HFFc6 (cell line): Measurements from ENCODE around the gene KAT2B. TPM values are rescaled to one million over a fixed set of nuclear protein-coding genes. Genes with fewer than 3 reads are reported as not detected.

ENCODE experiments used
- DNase-seq: peaks from one replicate; pipeline ENCODE4 v3.0.0-alpha.2; 2018
- H3K27ac Mint-ChIP-seq: 2 replicates; pipeline ENCODE4 v1.8.0; 2020; ENCODE audit warnings: mild to moderate bottlenecking, mixed read lengths
- H3K27me3 Mint-ChIP-seq: 2 replicates; pipeline ENCODE4 v1.8.0; 2021; ENCODE audit warnings: mild to moderate bottlenecking, moderate library complexity, mixed read lengths; ENCODE audit not compliant: insufficient read depth
- H3K36me3 Mint-ChIP-seq: 2 replicates; pipeline ENCODE4 v1.8.0; 2021; ENCODE audit warnings: low read depth, mixed read lengths
- H3K4me1 Mint-ChIP-seq: 2 replicates; pipeline ENCODE4 v1.8.0; 2020; ENCODE audit warnings: low read depth, mixed read lengths
- H3K4me3 Mint-ChIP-seq: 2 replicates; pipeline ENCODE4 v1.8.0; 2020; ENCODE audit warnings: mild to moderate bottlenecking, moderate library complexity, mixed read lengths
- H3K9me3 Mint-ChIP-seq: 2 replicates; pipeline ENCODE4 v1.8.0; 2020; ENCODE audit warnings: mild to moderate bottlenecking, mixed read lengths
- total RNA-seq, 6 experiments: library from RNA; stranded (reverse); fragmentation: NEBNext Ultra II Directional; extraction: Animal tissue kit (Norgen Biotek cat#: 25700); gene quantifications; 2 replicates in 1 of 6; 3 replicates in 5 of 6; pipeline ENCODE4 v1.2.3, GENCODE V29; 2021
- TF ChIP-seq, protein P1 (sequence below): fragments of 200-600 bp; sonication (generic); IDR thresholded peaks from 2 replicates; pipeline ENCODE4 v1.5.0; 2021; ENCODE audit warnings: antibody characterized with exemption, mild to moderate bottlenecking

KAT2B gene
- total RNA-seq, 6 experiments from 2014 or later, result 8.3 to 17.3 (median 12.5) TPM

DNA sequence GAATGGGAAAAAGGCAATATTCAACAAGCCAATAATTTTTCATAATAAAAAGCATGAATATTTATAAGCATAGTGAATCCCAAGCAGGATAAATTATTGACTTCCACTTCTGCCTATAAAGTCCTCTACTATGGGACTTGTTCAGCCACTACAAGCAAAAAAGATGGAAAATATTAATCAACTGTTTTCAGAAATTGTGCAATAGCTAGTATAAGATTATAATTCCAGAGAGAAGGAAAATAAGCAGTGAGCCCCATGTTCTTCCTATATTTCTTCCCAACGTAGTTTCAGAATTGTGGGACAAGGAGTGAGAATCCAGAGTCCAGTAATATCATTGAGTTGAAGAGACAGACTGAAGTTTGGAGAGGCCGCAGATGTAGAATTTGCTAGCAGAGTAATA is 121.5 kb downstream of the KAT2B start:
- no peaks in the 10 kb centered on the region for H3K4me1 Mint-ChIP-seq
- H3K4me3 Mint-ChIP-seq, result no peak overlapping the region
- DNase-seq, result no peak
- peaks cover 6% of the 10 kb centered on the region; the same call in 1 of the 2 replicates for H3K36me3 Mint-ChIP-seq
- H3K27ac Mint-ChIP-seq, result no peak overlapping the region
- no peaks in the 10 kb centered on the region for H3K9me3 Mint-ChIP-seq
- TF ChIP-seq, protein P1, sequence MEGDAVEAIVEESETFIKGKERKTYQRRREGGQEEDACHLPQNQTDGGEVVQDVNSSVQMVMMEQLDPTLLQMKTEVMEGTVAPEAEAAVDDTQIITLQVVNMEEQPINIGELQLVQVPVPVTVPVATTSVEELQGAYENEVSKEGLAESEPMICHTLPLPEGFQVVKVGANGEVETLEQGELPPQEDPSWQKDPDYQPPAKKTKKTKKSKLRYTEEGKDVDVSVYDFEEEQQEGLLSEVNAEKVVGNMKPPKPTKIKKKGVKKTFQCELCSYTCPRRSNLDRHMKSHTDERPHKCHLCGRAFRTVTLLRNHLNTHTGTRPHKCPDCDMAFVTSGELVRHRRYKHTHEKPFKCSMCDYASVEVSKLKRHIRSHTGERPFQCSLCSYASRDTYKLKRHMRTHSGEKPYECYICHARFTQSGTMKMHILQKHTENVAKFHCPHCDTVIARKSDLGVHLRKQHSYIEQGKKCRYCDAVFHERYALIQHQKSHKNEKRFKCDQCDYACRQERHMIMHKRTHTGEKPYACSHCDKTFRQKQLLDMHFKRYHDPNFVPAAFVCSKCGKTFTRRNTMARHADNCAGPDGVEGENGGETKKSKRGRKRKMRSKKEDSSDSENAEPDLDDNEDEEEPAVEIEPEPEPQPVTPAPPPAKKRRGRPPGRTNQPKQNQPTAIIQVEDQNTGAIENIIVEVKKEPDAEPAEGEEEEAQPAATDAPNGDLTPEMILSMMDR, result no peak
- H3K27me3 Mint-ChIP-seq, result no peaks in the 10 kb centered on the region

DNA sequence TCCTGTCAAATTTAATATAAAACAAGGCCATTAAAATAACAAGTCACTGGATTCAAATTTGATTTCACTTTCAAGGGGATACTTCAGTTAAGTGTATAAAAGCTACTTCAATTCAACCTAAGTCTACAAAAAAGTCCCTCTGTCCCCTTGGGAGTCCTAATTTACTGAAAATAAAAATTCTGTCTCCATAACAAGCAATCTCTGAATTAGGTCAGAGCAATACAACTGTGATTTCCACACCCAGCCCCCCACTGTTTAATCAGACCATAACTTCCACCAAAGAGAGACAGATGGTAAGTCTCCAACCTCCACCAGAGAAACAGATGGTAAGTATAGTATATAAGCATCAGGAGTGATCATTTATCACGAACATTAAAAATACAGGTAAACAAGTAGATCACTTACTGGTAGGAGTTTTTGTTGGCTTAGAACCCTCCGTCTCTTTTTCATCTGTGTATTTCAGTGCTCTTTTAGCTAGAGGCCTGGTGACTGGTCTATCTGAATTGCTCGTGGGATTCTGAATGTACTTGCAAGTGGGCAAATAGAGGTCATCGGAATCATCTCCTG is 133.7 kb downstream of the KAT2B start:
- H3K4me1 Mint-ChIP-seq, result no peaks in the 10 kb centered on the region
- H3K9me3 Mint-ChIP-seq, result no peaks in the 10 kb centered on the region
- H3K4me3 Mint-ChIP-seq, result no peak overlapping the region
- peaks cover 6% of the 10 kb centered on the region; the same call in 1 of the 2 replicates for H3K36me3 Mint-ChIP-seq
- DNase-seq, result no peak
- H3K27ac Mint-ChIP-seq, result no peak overlapping the region
- no peaks in the 10 kb centered on the region for H3K27me3 Mint-ChIP-seq
- TF ChIP-seq, protein P1, result no peak

DNA sequence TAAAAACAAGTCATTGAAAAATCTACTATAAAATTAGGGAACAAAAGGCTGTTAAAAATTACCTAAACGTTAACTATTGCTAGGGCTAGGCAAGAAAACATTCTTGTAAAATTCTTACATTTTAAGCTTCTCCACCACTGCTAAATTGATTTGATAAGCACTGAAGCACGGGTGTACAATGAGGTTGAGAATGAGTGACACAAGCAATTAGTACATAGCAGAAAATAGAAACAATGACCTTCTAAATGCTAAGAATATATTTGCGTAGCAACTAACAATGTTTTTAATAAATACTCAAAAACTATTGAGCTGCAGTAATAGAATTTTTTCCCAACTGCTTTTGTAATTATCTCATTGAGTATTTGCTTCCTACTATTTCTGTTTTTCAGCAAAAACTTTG is 141.0 kb downstream of the KAT2B start:
- peaks cover 6% of the 10 kb centered on the region; the same call in 1 of the 2 replicates for H3K36me3 Mint-ChIP-seq
- H3K9me3 Mint-ChIP-seq, result no peaks in the 10 kb centered on the region
- H3K4me3 Mint-ChIP-seq, result no peak overlapping the region
- TF ChIP-seq, protein P1, result no peak
- H3K27me3 Mint-ChIP-seq, result no peaks in the 10 kb centered on the region; the same call in 1 of the 2 replicates
- no peaks in the 10 kb centered on the region for H3K4me1 Mint-ChIP-seq
- DNase-seq, result no peak
- H3K27ac Mint-ChIP-seq, result no peak overlapping the region

DNA sequence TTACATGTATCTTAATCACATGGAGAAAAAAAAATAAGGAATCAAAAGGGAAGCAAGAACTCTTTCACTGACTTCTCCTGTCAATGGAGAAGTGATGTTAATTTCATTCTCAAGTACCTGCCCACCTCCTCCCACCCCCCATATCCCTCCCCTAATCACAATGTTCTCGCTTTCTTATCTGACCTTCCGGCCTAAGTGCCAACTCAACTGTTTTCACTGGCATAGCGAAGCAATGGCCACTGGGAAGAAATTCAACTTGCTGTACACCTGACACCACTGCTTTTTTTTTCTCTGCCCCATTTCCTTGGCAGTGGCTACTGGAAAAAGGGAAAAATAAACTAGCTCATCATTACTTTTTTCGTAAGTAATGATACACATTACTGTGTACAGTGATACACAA is 142.0 kb downstream of the KAT2B start:
- H3K36me3 Mint-ChIP-seq, result peaks cover 6% of the 10 kb centered on the region; the same call in 1 of the 2 replicates
- no peak overlapping the region for H3K27ac Mint-ChIP-seq
- no peaks in the 10 kb centered on the region; the same call in 1 of the 2 replicates for H3K27me3 Mint-ChIP-seq
- no peak overlapping the region for H3K4me3 Mint-ChIP-seq
- no peaks in the 10 kb centered on the region for H3K4me1 Mint-ChIP-seq
- no peaks in the 10 kb centered on the region for H3K9me3 Mint-ChIP-seq
- TF ChIP-seq, protein P1, result no peak
- no peak for DNase-seq

DNA sequence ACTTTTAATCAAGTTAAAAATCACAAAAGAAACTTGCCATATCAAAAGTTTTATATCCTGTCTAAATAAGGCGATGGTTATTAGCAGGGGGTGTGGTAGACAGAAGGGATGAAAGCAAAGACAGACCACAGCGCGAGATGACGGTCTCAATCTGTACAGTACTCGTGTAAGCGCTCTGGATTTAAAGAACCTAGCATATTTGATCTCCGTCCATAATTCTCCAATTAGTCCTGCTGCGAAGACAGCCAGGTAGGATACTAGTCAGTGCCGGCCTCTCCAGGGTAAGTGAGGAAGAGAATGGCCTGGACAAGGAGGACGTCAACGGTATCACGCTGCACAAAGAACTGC is 145.1 kb downstream of the KAT2B start:
- Mint-ChIP-seq H3K27me3 (no peaks in the 10 kb centered on the region), H3K27ac (no peak overlapping the region), H3K4me1 (no peaks in the 10 kb centered on the region), H3K4me3 (no peak overlapping the region), H3K36me3 (no peaks in the 10 kb centered on the region), H3K9me3 (no peaks in the 10 kb centered on the region)
- TF ChIP-seq, protein P1, result no peak
- peak; percentile 10 for DNase-seq
